Uterus (tissue), 2 donors: ENCODE measurements around the gene ALLC.

ENCODE experiments used
- CTCF ChIP-seq, 4 experiments: fragments of 200-600 bp in 2 of 4; fragments of 450-650 bp in 2 of 4; sonication (generic) in 2 of 4; IDR thresholded peaks; one replicate each; pipeline ENCODE4 v1.5.1; 2016 to 2019; ENCODE audit warnings: antibody characterized with exemption in 4 of 4, mild to moderate bottlenecking in 2 of 4, moderate library complexity in 1 of 4
- POLR2A ChIP-seq, 2 donors: fragments of 450-650 bp; IDR thresholded peaks; one replicate each; pipeline ENCODE4 v1.6.1; 2016; ENCODE audit warnings: antibody characterized with exemption in 2 of 2, mild to moderate bottlenecking in 1 of 2, moderate library complexity in 1 of 2

DNA sequence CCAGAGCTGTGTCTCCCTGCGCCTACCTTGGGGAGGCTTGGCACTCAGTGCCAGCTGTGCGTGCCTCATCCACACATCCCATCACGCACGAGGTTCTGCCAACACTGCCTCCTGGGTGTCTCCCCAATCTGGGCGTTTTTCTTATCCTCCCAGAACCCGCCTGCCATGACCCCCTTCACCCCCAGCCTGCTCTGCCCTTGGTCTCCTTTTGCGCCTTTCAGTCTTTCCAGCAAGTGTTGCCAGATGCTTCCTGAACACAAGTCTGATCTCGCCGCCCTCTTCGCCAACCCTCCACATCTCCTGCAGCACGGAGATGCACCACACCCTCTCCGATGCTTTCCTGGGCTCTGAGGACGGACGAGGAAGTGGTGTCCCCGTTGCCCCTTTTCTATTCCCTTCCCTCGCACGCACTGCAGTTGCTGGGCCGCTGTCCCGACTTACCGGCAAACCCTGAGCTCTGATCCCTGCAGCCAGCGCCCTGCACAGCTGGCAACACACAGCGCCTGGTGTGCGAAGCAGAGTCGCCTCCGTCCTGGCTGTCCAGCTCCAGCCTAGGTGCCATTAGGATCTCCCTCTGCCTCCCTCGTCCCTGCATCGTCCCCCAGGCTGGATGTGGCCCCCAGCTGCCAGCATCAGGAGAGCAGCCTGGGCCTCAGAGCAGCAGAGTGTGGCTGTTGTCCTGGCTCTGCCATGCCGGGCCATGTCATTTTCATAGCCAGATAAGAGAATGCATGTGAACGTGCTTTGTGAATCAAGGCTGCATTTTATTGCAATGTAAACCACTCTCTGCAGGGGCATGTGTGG is 22.6 kb upstream of the ALLC start:
- TF ChIP-seq CTCF (IDR thresholded peaks at IDR 0.05) (no peak), POLR2A (IDR thresholded peaks at IDR 0.05) (no peak)
